Activated T-helper 1 cell treated with Interleukin-2 at 50 U/mL for 16 hours (primary cell): ENCODE data around the gene THSD7A.

Experiments used
- DNase-seq: peaks from one replicate; pipeline ENCODE4 v3.0.0-alpha.2; 2020; ENCODE audit warnings: low read depth

THSD7A gene

DNA sequence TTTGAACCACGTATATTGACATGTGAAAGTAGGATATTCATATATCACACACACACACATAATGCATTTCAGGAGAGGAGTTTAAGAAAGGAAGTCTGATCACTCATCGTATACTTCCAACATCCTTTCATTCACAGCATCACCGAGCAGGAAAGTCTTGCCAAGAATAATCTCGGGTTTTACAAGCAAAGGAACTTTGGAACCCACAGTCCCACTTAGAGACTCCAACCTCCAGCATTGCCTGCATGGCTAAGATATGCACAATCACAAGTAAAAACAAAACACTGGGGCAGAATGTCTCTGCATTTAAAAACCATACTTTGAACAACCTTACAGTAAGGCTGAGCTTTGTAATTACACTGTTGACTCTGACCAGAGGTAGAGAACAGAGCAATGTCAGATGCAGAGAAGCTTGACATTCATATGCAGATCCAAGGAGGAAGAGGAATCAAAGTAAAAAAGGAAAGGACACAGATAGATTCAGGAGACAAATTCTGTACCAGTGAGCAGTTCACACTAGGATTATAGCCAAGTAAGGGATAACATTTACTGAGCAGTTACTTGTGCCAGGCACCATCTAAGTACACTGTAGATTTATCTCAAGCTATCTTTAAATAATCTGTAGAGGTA lies 14.8 kb downstream of the THSD7A start:
- DNase-seq: no peak

GRCh38 chr7:11811709-11812108 lies 20.3 kb downstream of the THSD7A start:
- DNase-seq: no peak

GRCh38 chr7:11810043-11810625 lies 21.9 kb downstream of the THSD7A start:
- DNase-seq: no peak

DNA sequence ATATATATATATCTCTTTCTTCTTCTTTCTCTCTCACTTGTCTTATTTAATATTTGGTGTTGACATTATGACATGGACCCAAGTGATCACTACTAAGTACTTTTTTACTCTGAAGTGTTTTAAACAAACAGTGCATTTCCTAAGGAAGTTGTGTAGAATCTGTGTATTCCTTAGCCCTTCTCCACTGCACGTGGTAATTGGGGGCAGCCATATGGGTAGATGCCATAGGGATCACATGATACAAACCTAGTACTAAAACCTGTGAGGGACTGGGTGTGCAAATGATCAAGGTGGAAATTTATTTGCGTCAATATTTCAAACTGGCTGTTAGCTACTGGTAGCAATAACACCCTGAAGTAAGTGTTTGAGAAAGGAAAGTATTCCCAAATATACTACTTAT lies 25.0 kb downstream of the THSD7A start:
- no peak for DNase-seq

DNA sequence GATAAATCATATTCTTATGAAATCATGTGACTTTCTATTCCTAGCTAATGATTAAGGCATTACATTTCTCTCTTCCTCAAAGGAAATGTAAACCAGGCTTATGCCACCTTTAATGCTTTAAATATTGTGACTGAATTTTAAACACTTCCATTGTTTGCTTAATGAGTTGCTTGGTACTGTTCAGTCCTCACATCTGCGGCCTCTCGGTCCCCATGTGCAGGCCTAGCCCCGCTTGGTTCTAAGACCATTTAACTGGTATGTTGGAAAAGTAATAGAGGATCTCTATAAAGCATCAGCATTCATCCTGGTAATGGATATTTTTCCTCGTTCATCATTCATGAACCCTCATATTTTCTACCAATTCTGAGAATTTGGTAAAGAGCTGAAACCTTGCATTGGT lies 27.4 kb downstream of the THSD7A start:
- DNase-seq: no peak

GRCh38 chr7:11795231-11795630 lies 36.8 kb downstream of the THSD7A start:
- no peak for DNase-seq

DNA sequence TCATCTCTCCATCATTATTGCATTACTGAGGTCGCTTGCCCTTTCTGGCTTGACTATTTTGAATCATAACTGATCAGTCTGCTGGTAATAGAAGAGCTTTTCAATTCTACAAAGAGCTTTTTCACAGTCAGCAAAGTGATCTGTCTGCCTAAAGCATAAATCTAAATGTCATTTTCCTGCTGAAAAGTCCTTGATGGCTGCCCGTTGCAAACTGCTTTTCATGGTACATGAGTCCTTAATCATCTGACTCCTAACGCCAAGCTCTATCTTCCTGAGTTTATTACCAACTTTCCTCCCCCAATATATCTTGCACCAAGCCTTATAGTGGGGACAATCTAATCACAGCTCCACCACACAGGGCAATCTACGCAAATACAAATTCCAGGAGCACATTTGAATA lies 39.8 kb downstream of the THSD7A start:
- no peak for DNase-seq

DNA sequence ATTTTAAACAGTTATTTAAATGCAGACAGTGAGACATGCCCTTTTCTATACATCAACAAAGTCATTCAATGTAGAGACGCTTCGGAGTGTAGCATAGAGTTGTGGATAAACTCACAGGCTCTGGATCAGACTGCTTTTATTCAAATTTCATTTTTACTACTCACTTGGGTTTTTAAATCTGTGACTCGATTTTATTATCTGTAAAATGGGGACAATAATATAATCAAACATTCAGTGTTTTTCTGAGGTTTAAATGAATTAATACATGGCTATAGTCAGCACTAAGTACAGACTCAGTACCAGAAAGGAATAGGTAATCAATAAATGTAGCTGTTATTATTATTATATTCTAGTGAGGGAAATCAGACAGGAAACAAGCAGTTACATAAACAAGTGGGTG lies 43.4 kb downstream of the THSD7A start:
- no peak for DNase-seq

- no peak for DNase-seq
Observed at GRCh38 chr7:11787534-11787933, 44.5 kb downstream of the THSD7A start.

- no peak for DNase-seq
Observed at GRCh38 chr7:11786186-11786585, 45.8 kb downstream of the THSD7A start.

DNA sequence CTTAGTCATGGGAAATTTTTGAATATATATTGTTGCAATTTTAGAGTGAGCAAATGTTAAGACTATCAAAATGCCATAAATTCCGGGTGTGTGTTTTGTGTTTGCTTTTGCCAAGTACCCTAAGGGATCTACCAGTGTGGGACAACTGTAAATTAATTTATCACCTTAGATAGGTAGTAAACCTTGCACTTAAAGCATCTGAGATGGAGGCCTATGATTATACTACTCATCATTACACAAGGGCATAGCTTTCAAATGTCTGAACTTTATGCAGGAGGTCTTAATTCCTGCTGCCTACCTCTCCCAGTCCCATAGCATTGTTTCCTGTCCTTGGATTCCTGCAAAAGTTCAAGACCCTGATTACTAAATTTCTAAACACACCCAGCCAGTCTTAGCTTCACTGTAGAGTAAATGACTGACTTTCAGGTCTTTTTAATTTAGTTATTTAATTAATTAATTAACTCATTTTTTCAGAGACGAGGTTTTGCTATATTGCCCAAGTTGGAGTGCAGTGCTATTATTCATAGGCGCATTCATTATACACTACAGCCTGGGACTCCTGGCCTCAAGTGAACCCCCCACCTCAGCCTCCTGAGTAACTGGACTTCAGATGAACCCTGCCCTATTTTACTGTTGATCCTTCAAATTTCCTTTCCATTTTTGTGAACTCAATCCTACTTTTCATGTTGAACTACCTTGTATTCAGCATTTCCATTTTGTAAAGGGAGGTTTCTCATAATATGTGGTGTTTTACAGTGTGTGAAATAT lies 47.0 kb downstream of the THSD7A start:
- no peak for DNase-seq

- DNase-seq: no peak
Observed at GRCh38 chr7:11779864-11780674, 51.9 kb downstream of the THSD7A start.

DNA sequence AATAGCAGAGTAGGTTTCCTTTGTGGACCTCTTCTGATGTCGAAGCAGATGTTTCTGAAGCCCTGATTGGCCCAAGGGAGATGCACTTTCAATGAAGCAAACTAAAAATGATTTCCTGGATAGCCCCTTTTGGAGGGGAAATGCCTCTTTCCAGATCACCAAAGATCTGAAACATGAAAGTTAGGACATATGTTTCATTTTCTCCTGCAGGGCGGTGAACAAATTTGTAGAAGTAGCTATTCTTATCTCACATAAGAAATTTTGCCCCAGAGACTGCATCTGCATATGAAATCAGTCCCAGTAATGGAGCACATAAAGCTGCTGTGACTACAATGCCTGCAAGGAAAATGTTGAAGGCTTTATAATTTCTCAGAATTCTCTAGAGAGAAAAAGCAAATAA lies 56.0 kb downstream of the THSD7A start:
- no peak for DNase-seq

GRCh38 chr7:11775401-11775800 lies 56.6 kb downstream of the THSD7A start:
- no peak for DNase-seq

DNA sequence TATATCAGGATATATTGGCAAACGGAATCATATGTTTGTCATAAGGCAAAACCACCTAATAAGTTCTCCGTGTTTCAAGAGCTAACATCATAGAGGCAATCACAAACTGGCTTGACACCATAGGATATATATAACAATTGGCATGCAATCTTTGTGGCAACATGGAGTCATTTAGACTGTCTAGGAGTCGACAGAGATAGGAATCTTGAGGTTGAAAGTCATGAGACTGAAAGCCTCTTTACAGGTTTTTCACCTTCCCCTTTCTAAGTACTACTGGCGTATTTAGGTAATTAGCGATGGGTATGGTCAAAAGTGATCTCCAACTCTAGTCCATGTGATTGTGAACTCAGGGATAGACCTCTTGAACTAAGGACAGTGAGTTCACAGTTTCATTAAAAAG lies 63.7 kb downstream of the THSD7A start:
- no peak for DNase-seq

GRCh38 chr7:11767148-11767547 lies 64.8 kb downstream of the THSD7A start:
- no peak for DNase-seq

- no peak for DNase-seq
Observed at GRCh38 chr7:11760372-11760771, 71.6 kb downstream of the THSD7A start.

GRCh38 chr7:11758627-11759111 lies 73.3 kb downstream of the THSD7A start:
- DNase-seq: no peak

DNA sequence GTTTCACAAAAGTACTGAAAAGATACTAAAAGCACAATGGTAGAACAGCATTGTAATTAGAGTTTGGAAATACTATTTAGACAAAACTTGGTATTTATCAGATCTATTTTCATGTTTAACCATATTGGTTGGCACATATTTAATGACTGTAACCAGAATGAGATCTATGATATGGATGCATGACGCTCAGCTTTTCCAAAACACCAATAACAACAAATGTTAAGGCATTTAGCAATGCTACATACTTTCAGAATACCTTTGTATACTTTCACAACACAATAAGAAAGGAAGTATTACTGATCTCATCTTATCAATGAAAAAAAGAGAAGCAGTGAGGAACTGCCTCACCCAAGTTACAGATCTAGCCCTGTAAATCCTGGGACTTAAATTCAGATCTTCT lies 74.8 kb downstream of the THSD7A start:
- no peak for DNase-seq

GRCh38 chr7:11754933-11755332 lies 77.1 kb downstream of the THSD7A start:
- no peak for DNase-seq

DNA sequence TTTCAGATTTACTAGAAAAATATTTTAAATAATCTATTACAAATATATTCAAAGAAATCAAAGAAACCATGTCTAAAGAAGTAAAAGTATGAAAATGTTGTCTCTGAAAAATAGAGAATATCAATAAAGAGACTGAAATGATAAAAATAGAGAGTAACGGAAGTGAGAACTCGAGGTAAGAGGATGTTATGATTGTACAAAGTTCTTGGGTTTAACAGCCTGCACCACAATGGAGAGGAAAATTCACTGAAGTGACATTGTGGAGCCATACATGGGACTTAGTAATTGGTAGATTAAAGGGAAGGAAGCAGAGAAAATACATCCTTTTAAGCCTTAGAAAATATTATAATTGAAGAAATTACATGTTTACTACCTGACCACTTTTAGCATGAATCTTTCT lies 77.9 kb downstream of the THSD7A start:
- no peak for DNase-seq

GRCh38 chr7:11753433-11753832 lies 78.6 kb downstream of the THSD7A start:
- no peak for DNase-seq
